Measurements from ENCODE around the gene PMCH. TPM values are rescaled to one million over a fixed set of nuclear protein-coding genes. Genes with fewer than 3 reads are reported as not detected.
"Not testable (repeated sequence)": the region's sequence is repeated elsewhere in the genome, so short reads cannot be mapped to it uniquely, and the experiment has no call there.

PMCH gene, protein sequence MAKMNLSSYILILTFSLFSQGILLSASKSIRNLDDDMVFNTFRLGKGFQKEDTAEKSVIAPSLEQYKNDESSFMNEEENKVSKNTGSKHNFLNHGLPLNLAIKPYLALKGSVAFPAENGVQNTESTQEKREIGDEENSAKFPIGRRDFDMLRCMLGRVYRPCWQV
- total RNA-seq = under 1 TPM in 1 of 2 experiments, not detected in 1; 0.68 TPM

GRCh38 chr12:102197789-102198188, at the start of gene PMCH:
Gene PMCH, minus strand, starts transcription at chr12:102197833. Its CDS starts 63 bp downstream, at chr12:102197770.
- Mint-ChIP-seq H3K4me3 (no peak within 1 kb of the TSS), H3K9me3 (no peaks in the 10 kb centered on the region)

GRCh38 chr12:102240859-102241258, 43.2 kb upstream of the PMCH start:
- not testable (repeated sequence) for H3K4me3 Mint-ChIP-seq, H3K36me3 Mint-ChIP-seq, H3K4me1 Mint-ChIP-seq, H3K9me3 Mint-ChIP-seq, H3K27me3 Mint-ChIP-seq, DNase-seq, H3K27ac Mint-ChIP-seq

More at GRCh38 chr12:102197789-102198188, at the start of gene PMCH:
- Mint-ChIP-seq H3K27ac (peak within 1 kb of the TSS; percentile 51), H3K27me3 (no peaks in the 10 kb centered on the region), H3K4me1 (peaks cover 8% of the 10 kb centered on the region), H3K36me3 (peaks cover 11% of the 10 kb centered on the region)
- DNase-seq = no peak

- Mint-ChIP-seq H3K27me3 (peaks cover 20% of the 10 kb centered on the region), H3K9me3 (no peaks in the 10 kb centered on the region), H3K4me1 (no peaks in the 10 kb centered on the region), H3K4me3 (no peak overlapping the region), H3K27ac (no peak overlapping the region), H3K36me3 (no peaks in the 10 kb centered on the region)
- no peak for DNase-seq
Measured at GRCh38 chr12:102234599-102234998, 37.0 kb upstream of the PMCH start.

DNA sequence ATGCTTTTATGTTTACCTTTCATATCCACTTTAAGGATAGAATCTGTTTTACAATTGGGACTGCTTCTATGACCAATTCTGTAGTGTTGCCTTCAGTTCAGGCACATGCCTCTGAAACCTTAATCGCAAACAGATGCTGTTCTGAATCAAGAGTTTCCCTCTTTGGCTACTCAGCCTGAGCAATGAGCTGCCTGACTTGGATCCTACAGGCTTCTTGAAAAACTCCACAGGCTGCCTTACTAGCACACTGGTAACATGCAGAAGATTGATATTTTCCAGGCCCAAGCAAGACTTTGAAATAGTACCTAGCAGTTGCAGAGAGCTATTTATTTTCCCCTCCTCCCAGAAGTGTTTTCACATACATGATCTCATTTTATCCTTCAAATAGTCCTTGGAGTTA, 34.8 kb upstream of the PMCH start:
- Mint-ChIP-seq H3K27ac (no peak overlapping the region), H3K4me3 (no peak overlapping the region), H3K36me3 (no peaks in the 10 kb centered on the region), H3K27me3 (peaks cover 16% of the 10 kb centered on the region), H3K9me3 (no peaks in the 10 kb centered on the region), H3K4me1 (no peaks in the 10 kb centered on the region)
- DNase-seq = no peak

- no peaks in the 10 kb centered on the region for H3K36me3 Mint-ChIP-seq
- no peak for DNase-seq
Measured at GRCh38 chr12:102232036-102232435, 34.4 kb upstream of the PMCH start.

DNA sequence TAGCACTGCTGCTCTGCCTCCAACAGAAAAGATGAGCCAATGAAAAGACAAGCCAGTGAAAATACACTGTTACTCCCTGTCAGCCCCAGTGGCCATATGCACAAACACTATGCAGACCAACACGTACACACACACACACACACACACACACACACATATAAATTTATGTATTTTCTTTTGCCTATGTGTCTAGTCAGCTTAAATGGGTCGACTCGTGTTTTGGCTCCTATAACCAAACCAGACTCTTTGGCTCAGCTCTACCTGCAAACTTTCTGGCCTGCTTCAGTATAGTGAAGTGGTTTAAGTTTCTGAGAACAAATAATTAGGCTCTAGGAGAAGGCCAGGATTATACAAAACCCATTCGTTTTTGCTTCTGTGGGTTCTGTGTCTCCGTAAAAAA, 30.3 kb upstream of the PMCH start:
- no peak overlapping the region for H3K27ac Mint-ChIP-seq
- H3K27me3 Mint-ChIP-seq = peaks cover 16% of the 10 kb centered on the region
- no peaks in the 10 kb centered on the region for H3K9me3 Mint-ChIP-seq
- H3K4me3 Mint-ChIP-seq = no peak overlapping the region
- no peaks in the 10 kb centered on the region for H3K4me1 Mint-ChIP-seq
- DNase-seq = no peak
- H3K36me3 Mint-ChIP-seq = no peaks in the 10 kb centered on the region

More at GRCh38 chr12:102232036-102232435, 34.4 kb upstream of the PMCH start:
- H3K4me3 Mint-ChIP-seq = no peak overlapping the region
- peaks cover 16% of the 10 kb centered on the region for H3K27me3 Mint-ChIP-seq
- H3K4me1 Mint-ChIP-seq = no peaks in the 10 kb centered on the region
- H3K9me3 Mint-ChIP-seq = no peaks in the 10 kb centered on the region
- no peak overlapping the region for H3K27ac Mint-ChIP-seq

GRCh38 chr12:102220736-102221135, 23.1 kb upstream of the PMCH start:
- H3K9me3 Mint-ChIP-seq = no peaks in the 10 kb centered on the region
- no peak overlapping the region for H3K27ac Mint-ChIP-seq
- H3K4me1 Mint-ChIP-seq = no peaks in the 10 kb centered on the region
- H3K27me3 Mint-ChIP-seq = no peaks in the 10 kb centered on the region
- no peaks in the 10 kb centered on the region for H3K36me3 Mint-ChIP-seq
- H3K4me3 Mint-ChIP-seq = no peak overlapping the region
- no peak for DNase-seq

- no peak overlapping the region for H3K4me3 Mint-ChIP-seq
- DNase-seq = no peak
- H3K9me3 Mint-ChIP-seq = no peaks in the 10 kb centered on the region
- no peak overlapping the region for H3K27ac Mint-ChIP-seq
- no peaks in the 10 kb centered on the region for H3K4me1 Mint-ChIP-seq
- no peaks in the 10 kb centered on the region for H3K36me3 Mint-ChIP-seq
- no peaks in the 10 kb centered on the region for H3K27me3 Mint-ChIP-seq
Measured at GRCh38 chr12:102215992-102216691, 18.5 kb upstream of the PMCH start.

GRCh38 chr12:102204025-102204424, 6.4 kb upstream of the PMCH start:
- DNase-seq = no peak
- Mint-ChIP-seq H3K4me1 (peaks cover 3% of the 10 kb centered on the region), H3K9me3 (peaks cover 23% of the 10 kb centered on the region), H3K4me3 (no peak overlapping the region), H3K27me3 (no peaks in the 10 kb centered on the region), H3K36me3 (peaks cover 46% of the 10 kb centered on the region), H3K27ac (no peak overlapping the region)

GRCh38 chr12:102202556-102202955, 4.9 kb upstream of the PMCH start:
- Mint-ChIP-seq H3K4me3 (no peak overlapping the region), H3K9me3 (peaks cover 11% of the 10 kb centered on the region), H3K36me3 (peaks cover 35% of the 10 kb centered on the region), H3K27me3 (no peaks in the 10 kb centered on the region), H3K4me1 (peaks cover 4% of the 10 kb centered on the region), H3K27ac (no peak overlapping the region)
- DNase-seq = no peak

GRCh38 chr12:102201436-102202061, 3.9 kb upstream of the PMCH start:
- Mint-ChIP-seq H3K36me3 (peaks cover 30% of the 10 kb centered on the region), H3K4me1 (peaks cover 11% of the 10 kb centered on the region), H3K9me3 (peaks cover 7% of the 10 kb centered on the region), H3K27ac (no peak overlapping the region), H3K4me3 (no peak overlapping the region), H3K27me3 (no peaks in the 10 kb centered on the region)
- DNase-seq = no peak

- Mint-ChIP-seq H3K4me3 (no peak overlapping the region), H3K27me3 (no peaks in the 10 kb centered on the region), H3K36me3 (peaks cover 5% of the 10 kb centered on the region), H3K9me3 (no peaks in the 10 kb centered on the region), H3K4me1 (peaks cover 9% of the 10 kb centered on the region), H3K27ac (no peak overlapping the region)
- no peak for DNase-seq
Measured at GRCh38 chr12:102195826-102196225, 1.8 kb downstream of the PMCH start.

DNA sequence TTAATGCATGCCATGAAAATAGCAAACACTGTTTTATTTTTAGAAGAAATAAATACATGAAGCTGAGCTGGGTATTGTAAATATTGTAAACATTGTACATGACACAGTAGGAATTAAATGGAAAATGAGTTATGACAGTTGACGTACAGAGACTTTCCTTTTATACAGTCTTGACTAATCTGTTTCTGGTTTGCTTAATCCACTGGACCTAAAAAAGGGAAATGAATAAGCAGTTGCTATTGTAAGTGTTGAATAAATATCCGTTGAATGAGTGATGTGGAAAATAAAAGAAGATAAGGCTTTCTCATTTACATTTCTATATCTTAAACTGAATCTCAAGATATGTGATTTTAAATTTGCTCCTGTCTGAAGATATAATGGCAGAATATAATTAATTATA, 15.0 kb downstream of the PMCH start:
- Mint-ChIP-seq H3K27me3 (no peaks in the 10 kb centered on the region), H3K27ac (no peak overlapping the region), H3K9me3 (no peaks in the 10 kb centered on the region), H3K4me1 (no peaks in the 10 kb centered on the region), H3K36me3 (peaks cover 7% of the 10 kb centered on the region), H3K4me3 (no peak overlapping the region)
- DNase-seq = no peak

GRCh38 chr12:102174761-102175160, 22.9 kb downstream of the PMCH start:
- Mint-ChIP-seq H3K4me1 (no peaks in the 10 kb centered on the region), H3K4me3 (no peak overlapping the region), H3K36me3 (peaks cover 5% of the 10 kb centered on the region), H3K27ac (no peak overlapping the region), H3K27me3 (no peaks in the 10 kb centered on the region), H3K9me3 (no peaks in the 10 kb centered on the region)
- no peak for DNase-seq

- Mint-ChIP-seq H3K27ac (no peak overlapping the region), H3K9me3 (no peaks in the 10 kb centered on the region), H3K4me1 (no peaks in the 10 kb centered on the region), H3K36me3 (peaks cover 7% of the 10 kb centered on the region), H3K4me3 (no peak overlapping the region), H3K27me3 (no peaks in the 10 kb centered on the region)
- DNase-seq = no peak
Measured at GRCh38 chr12:102174117-102174516, 23.5 kb downstream of the PMCH start.

- Mint-ChIP-seq H3K27ac (no peak overlapping the region), H3K27me3 (no peaks in the 10 kb centered on the region), H3K9me3 (no peaks in the 10 kb centered on the region), H3K4me1 (peaks cover 8% of the 10 kb centered on the region), H3K4me3 (no peak overlapping the region), H3K36me3 (peaks cover 12% of the 10 kb centered on the region)
- no peak for DNase-seq
Measured at GRCh38 chr12:102172436-102172835, 25.2 kb downstream of the PMCH start.
